ENCODE results near the gene MYMX.
A peak's percentile ranks its signal among the peaks of the same experiment; 100 is the strongest.

The MYMX gene

DNA sequence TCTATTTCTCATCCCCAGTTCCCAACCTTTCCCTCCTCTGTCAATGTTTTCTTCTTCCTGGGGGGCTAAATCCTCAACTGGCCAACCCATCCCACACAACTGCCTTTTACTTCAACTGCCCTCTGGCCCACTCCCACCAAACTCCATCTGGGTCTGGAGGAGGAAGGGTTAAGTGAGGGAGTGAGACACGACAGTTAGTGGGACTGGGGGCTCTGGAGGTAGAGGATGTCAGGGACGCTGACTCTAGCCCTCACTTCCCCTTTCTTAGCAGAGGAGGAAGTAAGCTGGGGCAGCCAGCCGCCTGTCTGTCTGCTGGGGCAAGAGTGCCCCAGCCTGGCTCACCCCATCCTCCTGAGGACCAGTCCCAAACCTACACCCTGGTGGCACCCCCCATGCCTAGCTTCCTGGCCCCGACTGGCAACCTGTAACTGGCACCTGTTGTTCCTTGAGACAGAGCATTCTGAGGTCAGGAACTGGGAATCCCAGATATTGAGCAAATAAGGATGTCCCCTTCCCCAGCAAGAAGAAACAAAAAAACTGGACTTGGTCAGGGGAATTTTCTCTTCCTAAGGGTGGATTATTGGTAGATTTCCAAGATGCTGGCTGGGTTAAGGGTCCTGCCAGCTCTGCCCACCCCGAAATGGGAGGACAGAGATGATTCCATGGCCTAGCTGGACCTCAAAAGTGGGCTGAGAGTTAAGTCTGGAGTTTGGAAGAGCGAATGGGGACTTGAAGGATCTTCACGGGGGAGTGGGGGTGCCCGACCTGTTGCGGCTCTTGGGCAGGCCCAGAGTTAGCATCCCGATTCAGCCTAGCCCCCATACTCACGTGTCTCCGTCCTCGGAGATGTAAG, 47.7 kb downstream of the MYMX start:
- DNase-seq (ENCODE audit: low read depth in 2 of 2): no peak

DNA sequence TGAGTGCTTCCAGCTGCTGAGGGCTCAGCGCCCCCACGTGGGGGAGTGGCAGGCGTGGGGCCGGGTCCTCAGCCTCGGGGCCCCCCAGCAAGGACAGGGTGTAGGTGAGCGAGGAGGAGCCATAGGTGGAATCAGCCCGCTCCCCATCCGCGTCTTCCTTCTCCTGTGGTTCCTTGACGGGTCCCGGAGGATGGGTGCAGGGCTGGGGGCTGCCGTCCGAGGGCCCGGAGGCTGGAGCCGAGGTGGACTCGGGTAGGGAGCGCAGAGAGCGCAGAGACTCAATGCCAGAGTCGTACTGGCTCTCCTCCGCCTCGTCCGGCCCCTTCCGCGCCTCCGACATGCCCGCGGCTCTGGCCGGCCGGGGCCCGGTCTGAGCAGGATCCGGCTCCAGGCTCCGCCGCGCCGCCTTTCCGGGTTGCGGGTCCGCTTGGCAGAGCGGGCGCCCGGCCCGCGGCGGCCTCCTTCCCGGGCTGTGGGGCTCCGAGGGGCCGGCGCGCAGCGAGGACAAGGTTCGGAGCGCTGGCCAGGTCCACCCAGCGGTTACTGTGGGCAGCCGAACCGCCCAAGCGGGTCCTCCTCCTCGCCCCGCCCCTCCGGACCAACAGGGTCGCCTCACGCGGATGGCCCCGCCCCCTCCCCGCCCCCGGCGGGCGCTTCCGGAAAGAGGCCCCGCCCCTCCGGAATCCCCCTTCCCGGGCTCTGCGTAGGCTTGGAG, 48.4 kb downstream of the MYMX start, which contains the start of gene NFKBIE:
Gene NFKBIE, minus strand, starts transcription at position 545 of the 715 bp plus-strand sequence. Its CDS starts 205 bp downstream, at position 340.
- DNase-seq (ENCODE audit: low read depth in 2 of 2): peak; percentile 53 to 58

DNA sequence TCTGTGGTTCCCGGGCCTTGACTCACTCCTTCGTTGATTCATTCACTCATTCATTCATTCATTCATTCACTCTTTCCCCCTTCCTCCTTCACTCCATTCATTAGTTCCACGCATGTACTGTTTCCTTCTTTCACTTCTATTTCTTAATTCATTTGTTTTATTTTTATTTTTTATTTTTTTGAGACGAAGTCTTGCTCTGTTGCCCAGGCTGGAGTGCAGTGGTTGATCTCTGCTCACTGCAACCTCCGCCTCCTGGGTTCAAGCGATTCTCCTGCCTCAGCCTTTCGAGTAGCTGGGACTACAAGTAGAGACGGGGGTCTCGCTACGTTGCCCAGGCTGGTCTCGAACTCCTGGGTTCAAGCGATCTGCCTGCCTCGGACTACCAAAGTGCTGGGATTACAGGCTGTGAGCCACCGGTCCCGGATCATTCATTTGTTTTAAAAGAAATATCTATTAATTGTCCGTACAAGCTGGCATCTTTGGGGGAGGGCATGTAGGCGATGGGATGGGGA, 49.1 kb downstream of the MYMX start:
- DNase-seq (ENCODE audit: low read depth in 2 of 2): no peak

DNA sequence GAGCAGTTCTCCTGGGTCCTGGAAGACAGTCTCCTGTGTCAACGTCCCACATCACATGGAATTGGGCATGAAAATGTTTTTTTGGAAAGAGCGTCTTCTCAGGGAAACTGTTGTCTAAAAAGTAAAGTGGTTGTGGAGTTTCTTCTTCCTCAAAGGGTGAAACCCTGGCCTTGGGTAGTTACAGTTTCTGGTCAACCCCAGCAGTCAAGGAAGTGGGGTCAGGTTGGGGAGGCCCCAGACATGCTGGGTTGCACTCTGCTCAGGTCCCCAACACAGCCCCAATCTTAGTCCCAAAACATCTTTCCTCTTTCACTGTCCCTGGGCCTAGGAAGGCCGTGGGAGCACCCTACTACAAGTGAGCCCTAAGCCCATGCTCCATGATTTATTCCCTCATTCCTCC, 49.6 kb downstream of the MYMX start:
- no peak for DNase-seq (ENCODE audit: low read depth in 2 of 2)

DNA sequence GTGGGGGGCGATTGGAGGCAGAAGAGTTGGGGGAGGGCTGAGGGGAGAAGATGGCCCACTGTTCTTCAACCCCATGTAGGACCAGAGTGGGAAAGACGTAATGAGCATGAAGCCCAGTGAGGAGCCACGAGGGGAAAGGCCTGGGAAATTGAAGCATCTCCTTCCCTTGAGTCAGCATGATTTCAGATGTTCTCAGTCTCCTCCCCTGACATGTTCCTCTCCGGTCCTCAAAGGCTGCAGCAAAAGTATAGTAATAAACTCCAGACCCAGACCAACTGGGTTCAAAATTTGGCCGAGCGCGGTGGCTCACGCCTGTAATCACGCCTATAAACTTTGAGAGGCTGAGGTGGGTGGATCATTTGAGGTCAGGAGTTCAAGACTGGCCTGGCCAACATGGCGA, 50.5 kb downstream of the MYMX start:
- DNase-seq (ENCODE audit: low read depth in 2 of 2): no peak
